LNCaP clone FGC (cell line): Measurements from ENCODE around the gene C2orf42.
A peak's percentile ranks its signal among the peaks of the same experiment; 100 is the strongest.
"Not testable (repeated sequence)": the region's sequence is repeated elsewhere in the genome, so short reads cannot be mapped to it uniquely, and the experiment has no call there.

Experiments used
- DNase-seq: peaks from one replicate; pipeline ENCODE4 v3.0.0-alpha.2; 2011; ENCODE audit warnings: low read depth
- H3K4me3 ChIP-seq: 2 replicates; pipeline ENCODE4 v1.5.1; 2011; ENCODE audit warnings: mild to moderate bottlenecking, low read depth, low read length, control low read depth
- TF ChIP-seq, protein P1 (sequence below): IDR thresholded peaks from 2 replicates; pipeline ENCODE4 v1.5.1; 2012; ENCODE audit warnings: mild to moderate bottlenecking; ENCODE audit not compliant: control insufficient read depth, insufficient read depth; ENCODE audit errors: extremely low read depth

The C2orf42 gene

GRCh38 chr2:70140791-70141211 is 50.0 kb downstream of the C2orf42 start:
- no peak for DNase-seq
- TF ChIP-seq, protein P1, sequence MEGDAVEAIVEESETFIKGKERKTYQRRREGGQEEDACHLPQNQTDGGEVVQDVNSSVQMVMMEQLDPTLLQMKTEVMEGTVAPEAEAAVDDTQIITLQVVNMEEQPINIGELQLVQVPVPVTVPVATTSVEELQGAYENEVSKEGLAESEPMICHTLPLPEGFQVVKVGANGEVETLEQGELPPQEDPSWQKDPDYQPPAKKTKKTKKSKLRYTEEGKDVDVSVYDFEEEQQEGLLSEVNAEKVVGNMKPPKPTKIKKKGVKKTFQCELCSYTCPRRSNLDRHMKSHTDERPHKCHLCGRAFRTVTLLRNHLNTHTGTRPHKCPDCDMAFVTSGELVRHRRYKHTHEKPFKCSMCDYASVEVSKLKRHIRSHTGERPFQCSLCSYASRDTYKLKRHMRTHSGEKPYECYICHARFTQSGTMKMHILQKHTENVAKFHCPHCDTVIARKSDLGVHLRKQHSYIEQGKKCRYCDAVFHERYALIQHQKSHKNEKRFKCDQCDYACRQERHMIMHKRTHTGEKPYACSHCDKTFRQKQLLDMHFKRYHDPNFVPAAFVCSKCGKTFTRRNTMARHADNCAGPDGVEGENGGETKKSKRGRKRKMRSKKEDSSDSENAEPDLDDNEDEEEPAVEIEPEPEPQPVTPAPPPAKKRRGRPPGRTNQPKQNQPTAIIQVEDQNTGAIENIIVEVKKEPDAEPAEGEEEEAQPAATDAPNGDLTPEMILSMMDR, result no peak
- H3K4me3 ChIP-seq, result no peak overlapping the region

DNA sequence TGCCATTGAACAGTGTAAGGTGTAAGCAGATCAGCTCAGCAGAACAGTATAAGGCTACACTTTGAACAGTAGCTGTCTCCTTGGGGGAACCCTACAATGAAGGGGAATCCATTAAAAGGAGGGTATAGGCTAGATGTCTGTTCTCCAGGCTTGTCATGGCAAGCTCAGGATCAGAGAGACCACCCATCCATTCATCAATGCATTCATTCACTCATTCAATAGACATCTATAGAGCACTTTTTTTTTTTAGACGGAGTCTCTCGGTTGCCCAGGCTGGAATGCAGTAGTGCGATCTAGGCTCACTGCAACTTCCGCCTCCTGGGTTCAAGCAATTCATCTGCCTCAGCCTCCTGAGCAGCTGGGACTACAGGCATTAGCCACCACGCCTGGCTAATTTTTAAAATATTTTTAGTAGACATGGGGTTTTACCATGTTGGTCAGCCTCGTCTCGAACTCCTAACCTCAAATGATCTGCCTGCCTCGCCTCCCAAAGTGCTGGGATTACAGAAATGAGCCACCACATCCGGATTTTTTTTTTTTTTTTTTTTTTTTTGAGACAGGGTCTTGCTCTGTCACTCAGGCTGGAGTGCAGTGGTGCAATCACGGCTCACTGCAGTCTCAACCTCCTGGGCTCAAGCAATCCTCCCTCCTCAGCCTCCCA is 56.4 kb downstream of the C2orf42 start:
- H3K4me3 ChIP-seq, DNase-seq: not testable (repeated sequence)

DNA sequence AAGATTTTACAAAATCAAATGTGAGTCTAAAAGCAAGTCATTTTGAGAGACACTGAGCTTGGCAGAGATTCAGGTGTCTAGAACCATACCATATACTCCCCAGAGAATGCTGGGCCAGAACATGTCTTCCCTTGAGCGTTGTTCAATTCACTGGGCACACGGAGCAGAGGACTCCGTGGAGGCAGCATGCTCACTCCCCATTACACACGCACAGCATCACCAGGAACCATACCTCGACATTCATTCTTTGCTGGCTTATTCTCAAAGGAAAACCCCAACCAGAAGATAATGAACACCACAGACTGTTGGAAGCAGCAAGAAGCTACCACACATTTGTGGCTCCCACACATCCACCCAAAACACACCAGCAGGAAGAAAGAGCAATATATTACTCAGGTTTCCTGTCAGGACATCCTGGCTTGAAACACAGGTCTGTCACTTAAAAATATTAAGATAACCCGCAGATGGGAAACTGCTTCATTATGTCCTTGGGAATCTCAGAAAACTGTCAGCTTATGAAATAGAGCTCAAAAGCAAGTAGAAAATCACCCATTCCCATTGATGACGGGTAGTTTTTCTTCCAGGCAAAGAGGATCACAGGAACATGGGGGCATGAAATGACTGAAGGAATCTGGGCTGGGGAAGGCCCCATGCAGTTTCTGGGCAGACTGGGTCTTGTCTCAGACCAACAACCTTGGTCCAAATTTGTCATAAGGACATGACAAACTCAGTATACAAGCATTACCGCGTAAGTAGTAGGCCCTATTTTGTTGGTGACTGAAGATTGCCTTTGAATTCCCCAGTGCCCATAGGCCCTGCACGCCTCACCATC is 57.1 kb downstream of the C2orf42 start:
- H3K4me3 ChIP-seq, result no peak overlapping the region
- TF ChIP-seq, protein P1, result no peak
- no peak for DNase-seq

- 0 out of 2 replicates have a peak overlapping the region, but pooled peaks have one; percentile 31 for H3K4me3 ChIP-seq
- no peak for DNase-seq
- TF ChIP-seq, protein P1, result no peak
Observed at GRCh38 chr2:70133127-70133452, 57.7 kb downstream of the C2orf42 start.

DNA sequence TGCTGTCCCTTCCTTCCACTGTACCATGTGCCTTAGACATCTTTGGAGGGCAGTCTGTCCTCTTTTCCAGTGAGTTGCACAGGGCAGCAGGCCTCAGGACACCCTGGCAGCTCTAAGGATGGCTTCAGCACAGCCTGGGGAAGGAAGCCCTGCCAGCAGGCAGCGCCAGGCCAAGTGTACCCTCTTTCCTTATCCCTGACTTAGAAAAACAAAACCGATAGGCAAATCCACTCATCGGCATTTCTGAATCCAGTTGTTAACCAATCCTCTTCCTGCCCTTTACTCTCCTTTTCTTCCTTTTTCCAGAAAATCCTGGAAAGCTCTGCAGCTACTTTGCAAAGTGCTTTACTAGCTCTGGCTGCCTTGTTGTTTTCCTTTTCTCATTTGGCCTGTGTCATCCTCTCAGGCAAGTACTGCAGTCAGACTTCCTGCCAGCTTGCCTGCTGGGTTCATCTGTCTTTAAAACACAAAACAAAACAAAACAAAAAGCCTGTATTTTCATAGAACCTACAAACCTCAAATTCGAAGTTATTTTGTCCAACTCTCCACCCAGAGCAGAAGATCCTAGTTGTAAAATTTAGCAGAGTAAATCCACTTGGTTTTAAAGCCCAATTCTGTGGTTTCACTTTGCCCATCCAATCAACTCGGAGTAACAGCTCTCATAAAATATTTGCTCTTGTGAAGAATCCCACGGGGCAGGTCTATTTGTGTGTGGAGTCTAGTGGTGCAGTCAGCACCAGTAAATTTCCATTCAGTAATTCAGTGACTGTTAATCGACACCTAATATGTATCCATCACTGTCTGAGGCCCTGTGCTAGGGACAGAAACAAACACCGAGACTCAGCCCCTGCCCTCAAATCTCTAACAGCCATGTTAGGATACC is 58.3 kb downstream of the C2orf42 start:
- peak; percentile 71 for DNase-seq
- H3K4me3 ChIP-seq, result peak overlapping the region; percentile 31
- TF ChIP-seq, protein P1, result no peak

GRCh38 chr2:70131344-70132143 is 59.3 kb downstream of the C2orf42 start:
- DNase-seq, result not testable (repeated sequence)
- H3K4me3 ChIP-seq, result peak overlapping the region; percentile 31

DNA sequence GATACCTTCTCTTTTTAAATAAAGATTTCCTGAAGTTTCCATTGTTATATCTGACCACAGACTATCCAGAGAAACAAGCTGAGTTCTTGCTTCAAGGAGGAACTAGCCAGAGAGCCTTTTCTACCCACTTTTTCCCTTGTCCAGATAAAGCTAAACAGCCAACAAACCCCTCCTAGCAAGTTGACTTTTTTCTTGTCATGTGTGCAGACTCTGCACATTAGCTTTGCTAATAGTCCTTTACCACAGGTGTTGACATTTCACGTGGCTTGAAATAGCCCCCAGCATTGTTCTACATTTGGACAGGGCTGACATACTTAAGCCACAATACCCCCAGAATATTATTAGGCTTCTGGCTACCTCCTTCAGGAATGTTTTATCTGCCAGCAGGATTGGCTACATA is 62.8 kb downstream of the C2orf42 start:
- TF ChIP-seq, protein P1, result no peak
- no peak overlapping the region for H3K4me3 ChIP-seq
- no peak for DNase-seq
